ENCODE results near the gene OR2T33. TPM values are rescaled to one million over a fixed set of nuclear protein-coding genes. Genes with fewer than 3 reads are reported as not detected.
"Not testable (repeated sequence)": the region's sequence is repeated elsewhere in the genome, so short reads cannot be mapped to it uniquely, and the experiment has no call there.

OR2T33 gene
- total RNA-seq, result not detected

GRCh38 chr1:248277876-248278275, at the start of gene OR2T33:
Gene OR2T33 (minus strand): TSS chr1:248277976. CDS start chr1:248273814, 4,162 bp downstream.
- ATAC-seq, result no peak

GRCh38 chr1:248324468-248324867, 46.7 kb upstream of the OR2T33 start, which contains the start of gene OR2M7:
Gene OR2M7 (minus strand): TSS chr1:248324568. CDS start chr1:248324568, 0 bp downstream.
- ATAC-seq, result no peak

GRCh38 chr1:248316796-248317195, 39.0 kb upstream of the OR2T33 start:
- no peak for ATAC-seq

- not testable (repeated sequence) for ATAC-seq
Observed at GRCh38 chr1:248306740-248307139, 29.0 kb upstream of the OR2T33 start.

- no peak for ATAC-seq
Observed at GRCh38 chr1:248306103-248306502, 28.3 kb upstream of the OR2T33 start.

GRCh38 chr1:248305672-248306071, 27.9 kb upstream of the OR2T33 start:
- not testable (repeated sequence) for ATAC-seq

GRCh38 chr1:248303324-248303723, 25.5 kb upstream of the OR2T33 start, which contains the start of gene OR2T12:
Gene OR2T12 (minus strand): TSS chr1:248303424. CDS start chr1:248295578, 7,846 bp downstream.
- ATAC-seq, result no peak

- no peak for ATAC-seq
Observed at GRCh38 chr1:248288391-248288790, 10.6 kb upstream of the OR2T33 start.

GRCh38 chr1:248273225-248273624, 4.6 kb downstream of the OR2T33 start:
- not testable (repeated sequence) for ATAC-seq

GRCh38 chr1:248268178-248268577, 9.6 kb downstream of the OR2T33 start:
- ATAC-seq, result no peak

GRCh38 chr1:248259309-248259708, 18.5 kb downstream of the OR2T33 start:
- ATAC-seq, result not testable (repeated sequence)

- no peak for ATAC-seq
Observed at GRCh38 chr1:248243204-248243603, 34.6 kb downstream of the OR2T33 start.

- no peak for ATAC-seq
Observed at GRCh38 chr1:248239478-248239877, 38.3 kb downstream of the OR2T33 start.

- ATAC-seq, result no peak
Observed at GRCh38 chr1:248231117-248231516, 46.7 kb downstream of the OR2T33 start, which contains the start of gene OR2M4. Gene OR2M4 (plus strand): TSS chr1:248231417. CDS start chr1:248238929, 7,512 bp downstream.

GRCh38 chr1:248229360-248229908, 48.3 kb downstream of the OR2T33 start:
- ATAC-seq, result no peak

GRCh38 chr1:248225537-248225936, 52.2 kb downstream of the OR2T33 start:
- ATAC-seq, result no peak

Other genes starting within 250 kb of the OR2T33 start
- not detected for gene OR2L2, start 247.9 kb downstream of the OR2T33 start, total RNA-seq
- not detected for gene OR2L3, start 231.1 kb downstream of the OR2T33 start, total RNA-seq
- gene OR2L13, start 182.8 kb downstream of the OR2T33 start, total RNA-seq, result not detected
- not detected for gene OR2M5, start 132.8 kb downstream of the OR2T33 start, total RNA-seq
- gene OR2M2, start 103.2 kb downstream of the OR2T33 start, total RNA-seq, result not detected
- not detected for gene OR2M3, start 80.7 kb downstream of the OR2T33 start, total RNA-seq
- gene OR2M4, start 46.6 kb downstream of the OR2T33 start, total RNA-seq, result not detected
- gene OR2T12, start 25.4 kb upstream of the OR2T33 start, total RNA-seq, result not detected
- gene OR2M7, start 46.6 kb upstream of the OR2T33 start, total RNA-seq, result not detected
- not detected for gene OR14C36, start 70.8 kb upstream of the OR2T33 start, total RNA-seq
- not detected for gene OR2T4, start 83.7 kb upstream of the OR2T33 start, total RNA-seq
- gene OR2T6, start 97.8 kb upstream of the OR2T33 start, total RNA-seq, result not detected
- not detected for gene OR2T1, start 125.1 kb upstream of the OR2T33 start, total RNA-seq
- gene OR2T2, start 167.7 kb upstream of the OR2T33 start, total RNA-seq, result not detected
- not detected for gene OR2T3, start 195.4 kb upstream of the OR2T33 start, total RNA-seq
- not detected for gene OR2T5, start 210.6 kb upstream of the OR2T33 start, total RNA-seq
- gene OR2G6, start 230.1 kb upstream of the OR2T33 start, total RNA-seq, result not detected